GM12891 (cell line): ENCODE results near the gene LYRM9.

Experiments used
- PAX5 ChIP-seq: IDR thresholded peaks from 2 replicates; pipeline ENCODE4 v1.6.1; 2011; ENCODE audit warnings: low read length, moderate library complexity, mild to moderate bottlenecking; ENCODE audit not compliant: insufficient read depth, severe bottlenecking
- POLR2A ChIP-seq: IDR thresholded peaks from 2 replicates; pipeline ENCODE4 v1.6.1; 2011; ENCODE audit warnings: low read depth, low read length, control low read depth
- POLR2AphosphoS5 ChIP-seq: IDR thresholded peaks from 2 replicates; pipeline ENCODE4 v1.6.1; 2011; ENCODE audit warnings: low read depth, low read length, control low read depth
- SPI1 ChIP-seq: IDR thresholded peaks from 2 replicates; pipeline ENCODE4 v1.6.1; 2011; ENCODE audit warnings: low read depth, low read length, control low read depth
- TAF1 ChIP-seq: IDR thresholded peaks from 2 replicates; pipeline ENCODE4 v1.6.1; 2011; ENCODE audit warnings: low read depth, low read length, control low read depth

DNA sequence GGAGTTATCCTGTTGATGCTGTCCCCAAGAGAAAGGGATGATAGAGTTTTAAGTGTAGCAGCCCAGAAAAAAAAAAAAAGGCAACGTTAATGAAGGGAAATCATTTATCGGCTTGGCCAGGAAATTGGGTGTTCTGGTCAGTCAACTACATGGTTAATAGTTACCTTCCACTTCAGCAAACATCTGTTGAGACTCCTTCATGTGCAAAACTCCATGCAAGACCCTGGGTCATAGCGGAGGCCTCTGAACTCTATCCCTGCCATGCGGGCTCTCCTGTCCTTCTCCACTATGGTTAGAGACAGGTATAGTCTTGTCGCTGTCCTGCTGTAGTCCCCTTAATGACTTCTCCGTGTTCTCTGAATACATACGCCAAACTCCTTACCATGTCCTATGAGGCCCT, 3.5 kb upstream of the LYRM9 start:
- TF ChIP-seq POLR2A, result no peak
- TF ChIP-seq POLR2AphosphoS5, result no peak
- TF ChIP-seq TAF1, result no peak
- no peak for TF ChIP-seq SPI1
- TF ChIP-seq PAX5, result no peak
